ENCODE data around the gene CNIH1.
"Not testable (repeated sequence)": the region's sequence is repeated elsewhere in the genome, so short reads cannot be mapped to it uniquely, and the experiment has no call there.

CNIH1 gene

DNA sequence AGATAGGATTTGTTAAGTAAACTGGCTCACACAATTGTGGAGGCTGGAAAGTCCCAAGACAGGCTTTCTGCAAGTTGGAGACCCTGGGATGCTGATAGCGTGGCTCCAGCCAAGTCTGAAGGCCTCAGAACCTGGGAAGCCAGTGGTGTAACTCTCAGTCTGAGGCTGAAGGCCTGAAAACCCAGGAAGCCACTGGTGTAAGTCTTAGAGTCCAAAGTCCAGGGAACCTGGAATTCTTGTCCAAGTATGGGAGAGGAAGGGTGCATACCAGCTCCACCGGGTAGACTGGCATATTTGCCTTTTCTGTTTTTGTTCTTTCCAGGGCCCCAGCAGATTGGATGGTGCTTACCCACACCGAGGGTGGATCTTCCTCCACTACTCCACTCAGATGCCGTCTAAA is 29.5 kb upstream of the CNIH1 start:
- in situ Hi-C loops (cut with MboI; ENCODE audit: low sequenced_read_pairs) = no loop called here

DNA sequence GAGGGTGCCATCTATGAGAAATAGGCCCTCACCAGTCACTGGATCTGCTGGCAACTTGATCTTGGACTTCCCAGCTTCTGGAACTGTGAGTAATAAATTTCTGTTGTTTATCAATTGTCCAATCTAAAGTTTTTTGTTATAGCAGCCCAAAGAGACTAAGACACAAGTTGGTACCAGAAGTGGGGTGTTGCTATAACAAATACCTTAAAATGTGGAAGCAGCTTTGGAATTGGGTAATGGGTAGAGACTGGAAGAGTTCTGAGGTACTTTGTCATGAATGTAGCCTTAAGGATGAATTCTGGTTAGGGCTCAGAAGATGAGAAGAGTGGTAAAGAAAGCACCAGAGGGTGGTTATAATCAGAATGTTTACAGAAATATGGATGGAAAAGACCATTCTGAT is 26.1 kb upstream of the CNIH1 start:
- in situ Hi-C loops (cut with MboI; ENCODE audit: low sequenced_read_pairs) = no loop called here

DNA sequence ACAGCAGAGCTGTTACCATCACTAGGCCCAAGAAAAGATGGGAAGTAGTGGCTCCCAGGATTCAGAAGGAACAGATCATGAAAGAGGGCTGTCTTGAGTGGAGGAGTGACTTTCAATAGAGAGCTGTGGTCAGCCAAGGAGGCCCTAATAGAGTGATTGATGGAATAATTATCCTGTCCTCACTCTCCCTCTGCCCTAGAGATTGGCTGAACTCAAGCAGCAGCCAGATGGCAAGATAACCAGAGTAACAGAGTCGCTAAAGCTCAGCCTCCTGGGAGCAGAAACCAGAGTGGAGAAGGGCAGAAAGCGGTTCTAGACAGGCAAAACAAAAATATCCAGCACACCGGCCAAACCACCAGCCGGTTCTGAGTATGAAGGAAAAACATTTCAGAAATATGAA is 24.5 kb upstream of the CNIH1 start:
- in situ Hi-C loops (cut with MboI; ENCODE audit: low sequenced_read_pairs) = no loop called here

DNA sequence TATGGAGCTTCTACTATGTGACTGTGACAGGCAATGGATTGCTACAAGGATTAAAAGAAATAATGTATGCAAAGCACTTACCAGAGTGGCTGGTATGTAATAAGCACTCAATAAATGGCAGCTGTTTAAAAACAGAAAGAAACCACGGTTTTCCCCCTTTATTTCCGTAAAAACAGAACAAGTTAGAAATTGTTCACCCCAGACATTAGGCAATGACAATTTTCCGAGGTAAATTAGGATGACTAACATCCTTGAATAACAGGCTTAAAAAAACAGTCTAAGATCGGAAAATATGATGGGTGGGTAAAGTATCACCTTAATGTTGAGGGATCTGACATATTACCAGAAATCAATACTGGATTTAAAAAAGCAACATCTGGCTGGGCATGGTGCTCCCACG is 20.9 kb upstream of the CNIH1 start:
- in situ Hi-C loops (cut with MboI; ENCODE audit: low sequenced_read_pairs) = no loop called here

DNA sequence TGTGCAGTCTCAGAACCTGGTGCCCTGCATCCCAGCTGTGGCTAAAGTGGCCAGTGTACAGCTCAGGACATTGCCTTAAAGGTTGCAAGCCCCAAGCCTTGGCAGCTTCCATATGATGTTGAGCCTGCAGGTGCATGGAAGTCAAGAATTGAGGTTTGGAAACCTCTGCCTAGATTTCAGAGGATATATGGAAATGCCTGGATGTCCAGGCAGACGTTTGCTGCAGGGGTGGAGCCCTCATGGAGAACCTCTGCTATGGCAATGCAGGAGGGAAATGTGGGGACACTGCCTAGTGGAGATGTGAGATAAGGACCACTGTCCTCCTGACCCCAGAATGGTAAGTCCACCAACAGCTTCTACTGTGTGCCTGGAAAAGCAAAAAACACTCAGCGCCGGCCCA is 17.9 kb upstream of the CNIH1 start:
- in situ Hi-C loops (cut with MboI; ENCODE audit: low sequenced_read_pairs) = no loop called here

DNA sequence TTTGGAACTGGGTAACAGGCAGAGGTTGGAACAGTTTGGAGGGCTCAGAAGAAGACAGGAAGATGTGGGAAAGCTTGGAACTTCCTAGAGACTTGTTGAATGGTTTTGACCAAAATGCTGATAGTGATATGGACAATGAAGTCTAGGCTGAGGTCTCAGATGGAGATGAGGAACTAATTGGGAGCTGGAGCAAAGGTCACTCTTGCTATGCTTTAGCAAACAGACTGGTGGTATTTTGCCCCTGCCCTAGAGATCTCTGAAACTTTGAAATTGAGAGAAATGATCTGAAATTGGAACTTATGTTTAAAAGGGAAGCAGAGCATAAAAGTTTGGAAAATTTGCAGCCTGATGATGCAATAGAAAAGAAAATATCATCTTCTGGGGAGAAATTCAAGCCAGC is 17.4 kb upstream of the CNIH1 start:
- in situ Hi-C loops (cut with MboI; ENCODE audit: low sequenced_read_pairs) = not testable (repeated sequence)

DNA sequence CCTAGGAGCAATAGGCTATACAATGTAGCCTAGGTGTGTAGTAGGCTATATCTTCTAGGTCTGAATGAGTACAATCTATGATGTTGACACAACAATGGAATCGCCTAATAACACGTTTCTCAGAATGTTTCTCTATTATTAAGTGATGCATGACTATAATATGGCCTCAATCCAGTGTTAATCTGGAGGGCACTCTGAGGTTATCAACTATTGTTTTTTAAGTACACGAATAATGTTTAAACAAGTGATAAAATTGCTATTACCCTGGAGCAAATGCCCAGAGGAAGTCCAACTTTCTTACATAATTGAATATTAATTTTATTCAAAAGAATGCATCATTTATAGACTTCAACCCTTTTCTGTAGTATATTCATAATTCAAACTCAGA is 16.4 kb upstream of the CNIH1 start:
- in situ Hi-C loops (cut with MboI; ENCODE audit: low sequenced_read_pairs) = no loop called here

DNA sequence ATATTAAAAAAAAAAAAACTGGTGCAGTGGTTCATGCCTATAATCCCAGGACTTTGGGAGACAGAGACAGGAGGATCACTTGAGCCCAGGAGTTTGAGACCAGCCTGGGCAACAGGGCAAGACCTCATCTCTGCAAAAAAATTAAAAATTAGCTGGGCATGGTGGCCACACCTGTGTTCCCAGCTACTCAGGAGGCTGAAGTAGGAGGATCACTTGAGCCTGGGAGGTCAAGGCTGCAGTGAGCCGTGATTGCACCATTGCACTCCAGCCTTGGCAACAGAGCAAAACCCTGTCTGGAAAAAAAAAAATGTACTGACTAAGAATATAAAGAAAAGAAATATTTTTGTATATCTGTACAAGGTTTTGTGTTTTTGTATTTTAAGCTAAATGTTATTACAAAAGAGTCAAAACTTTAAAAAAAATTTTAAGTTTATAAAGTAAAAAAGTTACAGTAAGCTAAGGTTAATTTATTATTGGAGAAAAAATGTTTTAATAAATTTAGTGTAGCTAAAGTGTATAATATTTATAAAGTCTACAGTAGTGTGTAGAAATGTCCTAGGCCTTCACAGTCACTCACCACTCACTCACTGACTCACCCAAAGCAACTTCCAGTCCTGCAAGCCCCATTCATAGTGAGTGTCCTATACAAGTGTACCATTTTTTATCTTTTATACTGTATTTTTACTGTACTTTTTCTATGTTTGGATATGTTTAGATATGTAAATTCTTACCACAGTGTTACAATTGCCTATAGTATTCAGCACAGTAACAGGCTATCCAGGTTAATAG is 15.8 kb upstream of the CNIH1 start:
- in situ Hi-C loops (cut with MboI; ENCODE audit: low sequenced_read_pairs) = not testable (repeated sequence)

DNA sequence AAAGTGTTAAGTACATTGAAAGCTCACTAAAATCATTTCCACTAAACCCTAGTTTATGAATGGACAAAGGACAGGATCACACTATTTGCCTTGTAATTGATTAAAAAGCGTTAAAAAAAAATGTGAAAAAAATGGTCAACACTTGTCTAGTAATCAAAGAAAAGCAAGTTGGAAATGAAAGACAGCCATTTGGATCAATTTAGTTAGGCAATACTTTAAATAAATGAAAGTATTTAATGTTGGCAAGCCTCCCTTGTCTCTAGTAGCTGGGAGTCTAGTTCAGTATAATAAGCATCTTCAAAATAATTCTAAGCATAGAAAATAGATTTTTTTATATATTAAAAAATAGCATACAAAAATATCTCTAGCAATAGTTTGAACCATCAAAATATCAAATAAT is 14.2 kb upstream of the CNIH1 start:
- in situ Hi-C loops (cut with MboI; ENCODE audit: low sequenced_read_pairs) = no loop called here

DNA sequence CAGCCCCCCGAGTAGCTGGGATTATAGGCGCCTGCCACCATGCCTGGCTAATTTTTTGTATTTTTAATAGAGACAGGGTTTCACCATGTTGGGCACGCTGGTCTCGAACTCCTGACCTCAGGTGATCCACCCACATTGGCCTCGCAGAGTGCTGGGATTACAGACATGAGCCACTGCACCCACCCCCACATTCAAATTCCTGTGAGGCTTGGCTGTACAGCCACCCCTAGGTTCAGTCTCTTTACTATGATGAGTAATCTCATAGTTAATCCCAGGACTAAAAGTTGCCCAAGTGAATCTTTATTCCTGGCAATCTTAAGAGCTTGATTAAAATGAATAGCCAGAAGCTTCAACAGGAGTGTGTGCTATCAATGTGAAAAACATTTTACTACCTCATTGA is 12.8 kb upstream of the CNIH1 start:
- in situ Hi-C loops (cut with MboI; ENCODE audit: low sequenced_read_pairs) = not testable (repeated sequence)

DNA sequence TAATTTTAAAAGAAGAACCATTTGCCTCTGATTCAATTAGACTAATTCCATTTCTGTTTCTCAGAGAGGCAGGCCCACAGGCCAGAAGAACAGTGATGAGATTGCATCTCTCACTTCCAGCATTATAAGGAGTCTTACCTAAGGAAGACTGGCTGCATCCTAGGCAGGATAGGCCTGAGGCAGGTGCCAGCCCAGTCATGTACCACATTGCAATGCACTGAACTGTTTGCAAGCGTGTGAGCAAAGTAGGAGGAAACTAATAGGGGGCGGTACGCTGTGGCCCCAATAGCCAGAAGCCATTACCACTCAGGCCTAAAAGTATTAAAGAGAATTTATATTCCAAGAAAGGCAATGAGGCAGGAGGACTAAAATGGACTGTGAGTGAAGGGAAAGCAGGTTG is 12.1 kb upstream of the CNIH1 start:
- in situ Hi-C loops (cut with MboI; ENCODE audit: low sequenced_read_pairs) = no loop called here

DNA sequence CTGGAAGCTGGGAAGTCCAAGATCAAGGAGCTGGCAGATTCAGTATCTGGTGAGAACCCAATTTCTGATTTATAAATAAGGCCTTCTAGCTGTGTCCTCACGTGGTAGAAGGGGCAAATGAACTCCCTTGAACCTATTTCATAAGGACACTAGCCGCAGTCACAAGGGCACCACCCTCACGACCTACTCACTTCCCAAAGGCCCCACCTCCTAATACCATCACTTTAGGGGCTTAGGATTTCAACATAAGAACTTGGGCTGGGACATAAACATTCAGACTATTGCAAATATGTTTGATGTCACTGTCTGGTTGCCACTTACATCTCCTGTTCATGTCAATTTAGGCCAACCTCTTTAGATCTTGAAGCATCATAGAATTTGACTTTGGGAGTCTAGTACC is 10.8 kb upstream of the CNIH1 start:
- in situ Hi-C loops (cut with MboI; ENCODE audit: low sequenced_read_pairs) = no loop called here

DNA sequence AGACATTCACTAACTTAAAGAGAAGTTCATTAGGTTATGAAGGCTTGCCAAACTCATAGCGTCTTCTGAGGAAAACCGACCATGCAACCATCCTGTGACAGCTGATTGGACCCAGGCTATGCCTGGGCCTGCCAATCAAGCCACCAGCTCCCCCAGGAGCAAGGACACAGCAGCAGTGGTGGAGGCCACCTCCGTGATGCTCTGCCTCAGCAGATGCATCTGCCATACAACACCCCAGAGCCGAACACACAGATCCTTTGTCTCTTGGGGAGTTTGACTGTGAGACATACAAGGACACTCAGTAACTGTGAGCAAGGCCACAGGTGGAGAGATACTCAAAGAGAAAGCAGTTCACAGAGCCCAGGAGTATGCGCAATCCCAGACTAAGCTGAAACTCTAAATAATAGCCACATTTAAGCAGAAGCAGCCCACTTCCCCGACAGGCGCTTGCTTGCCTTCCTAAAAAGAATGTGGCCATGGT is 10.0 kb upstream of the CNIH1 start:
- in situ Hi-C loops (cut with MboI; ENCODE audit: low sequenced_read_pairs) = no loop called here

DNA sequence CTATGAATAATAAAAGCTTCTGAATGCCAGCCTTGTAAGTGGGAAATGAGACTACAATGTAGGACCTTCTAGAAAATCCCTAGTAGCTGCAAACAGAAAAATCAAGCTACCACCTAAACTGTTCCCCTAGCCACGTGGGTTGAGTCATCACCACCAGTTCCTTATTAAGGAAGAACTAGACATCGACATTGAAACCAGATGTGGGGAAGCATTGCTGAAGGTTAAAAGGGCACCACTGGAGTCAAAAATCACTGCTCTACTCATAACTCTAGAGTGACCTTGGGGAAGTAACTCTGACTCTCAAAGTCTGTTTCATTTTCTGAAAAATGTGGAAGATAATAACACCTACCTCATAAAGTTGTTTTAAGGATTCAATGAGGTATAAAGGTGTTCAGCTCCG is 9.4 kb upstream of the CNIH1 start:
- in situ Hi-C loops (cut with MboI; ENCODE audit: low sequenced_read_pairs) = no loop called here

DNA sequence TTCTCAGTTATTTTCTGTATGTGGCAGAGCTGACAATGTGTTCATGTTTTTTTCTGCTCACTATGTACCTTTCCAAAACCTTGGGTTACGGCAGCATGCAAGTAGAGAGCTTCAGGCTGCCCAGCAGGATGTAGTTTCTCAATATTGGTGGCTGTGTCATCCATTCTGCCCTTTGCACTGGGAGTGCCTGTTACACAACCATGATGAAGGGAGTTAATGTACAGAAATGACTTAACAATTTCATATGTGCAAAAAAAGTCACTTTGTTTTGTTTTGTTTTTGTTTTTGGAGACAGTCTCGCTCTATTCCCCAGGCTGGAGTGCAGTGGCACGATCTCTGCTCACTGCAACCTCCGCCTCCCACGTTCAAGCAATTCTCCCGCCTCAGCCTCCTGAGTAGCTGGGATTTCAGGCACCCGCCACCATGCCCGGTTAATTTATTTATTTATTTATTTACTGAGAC is 6.1 kb upstream of the CNIH1 start:
- in situ Hi-C loops (cut with MboI; ENCODE audit: low sequenced_read_pairs) = no loop called here

DNA sequence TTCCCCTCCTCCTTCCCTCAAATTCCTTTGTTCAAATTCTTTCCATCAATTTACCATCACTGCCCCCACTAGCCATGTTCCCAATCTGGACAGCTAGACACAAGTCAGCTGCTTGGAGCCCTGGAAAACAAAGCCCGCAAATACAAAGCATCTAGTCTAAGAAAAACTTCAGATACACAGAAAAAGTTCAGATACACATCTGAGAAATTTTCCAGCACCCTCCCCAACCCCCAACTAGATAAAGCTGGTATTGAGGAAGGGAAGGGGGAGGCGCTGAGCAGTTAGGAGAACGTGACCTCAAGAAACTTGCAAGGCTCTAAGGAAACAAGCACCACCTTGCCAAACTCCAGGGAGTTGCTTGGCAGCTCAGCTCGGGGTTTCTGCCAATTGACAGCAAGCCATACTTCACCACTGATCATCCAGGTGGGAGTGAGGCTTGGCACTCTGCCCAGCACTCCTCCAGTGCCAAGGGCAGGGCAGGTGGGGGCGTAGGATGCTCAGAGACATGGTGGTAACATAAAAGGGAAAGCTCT is 5.1 kb upstream of the CNIH1 start:
- in situ Hi-C loops (cut with MboI; ENCODE audit: low sequenced_read_pairs) = no loop called here

DNA sequence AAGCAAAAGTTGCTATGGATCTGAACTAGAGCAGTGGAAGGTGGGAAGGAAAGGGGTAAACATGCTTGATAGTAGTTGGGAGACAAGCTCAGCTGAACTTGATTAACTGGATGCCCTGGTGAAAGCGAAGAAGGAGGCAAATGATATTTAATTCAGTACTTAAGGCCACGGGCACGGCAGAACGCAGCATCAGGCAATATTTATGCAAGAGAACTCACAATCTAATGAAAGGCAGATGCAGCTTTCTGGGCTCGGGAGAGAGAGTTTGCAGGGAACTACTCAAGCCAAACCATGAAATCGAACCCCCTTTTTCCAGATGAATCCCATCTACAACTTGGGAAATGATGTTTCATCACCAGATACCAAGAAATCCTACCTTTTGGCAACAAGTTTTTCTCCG is 3.5 kb upstream of the CNIH1 start:
- in situ Hi-C loops (cut with MboI; ENCODE audit: low sequenced_read_pairs) = no loop called here

DNA sequence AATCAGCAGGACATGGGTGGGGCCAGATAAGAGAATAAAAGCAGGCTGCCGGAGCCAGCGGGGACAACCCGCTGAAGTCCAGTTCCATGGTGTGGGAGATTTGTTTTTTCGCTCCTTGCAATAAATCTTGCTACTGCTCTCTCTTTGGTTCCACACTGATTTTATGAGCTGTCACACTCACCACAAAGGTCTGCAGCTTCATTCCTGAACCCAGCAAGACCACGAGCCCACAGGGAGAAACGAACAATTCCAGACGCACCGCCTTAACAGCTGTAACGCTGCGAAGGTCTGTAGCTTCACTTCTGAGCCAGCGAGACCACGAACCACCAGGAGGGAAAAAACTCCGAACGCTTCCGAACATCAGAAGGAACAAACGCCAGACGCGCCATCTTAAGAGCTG is 2.8 kb upstream of the CNIH1 start:
- in situ Hi-C loops (cut with MboI; ENCODE audit: low sequenced_read_pairs) = no loop called here

DNA sequence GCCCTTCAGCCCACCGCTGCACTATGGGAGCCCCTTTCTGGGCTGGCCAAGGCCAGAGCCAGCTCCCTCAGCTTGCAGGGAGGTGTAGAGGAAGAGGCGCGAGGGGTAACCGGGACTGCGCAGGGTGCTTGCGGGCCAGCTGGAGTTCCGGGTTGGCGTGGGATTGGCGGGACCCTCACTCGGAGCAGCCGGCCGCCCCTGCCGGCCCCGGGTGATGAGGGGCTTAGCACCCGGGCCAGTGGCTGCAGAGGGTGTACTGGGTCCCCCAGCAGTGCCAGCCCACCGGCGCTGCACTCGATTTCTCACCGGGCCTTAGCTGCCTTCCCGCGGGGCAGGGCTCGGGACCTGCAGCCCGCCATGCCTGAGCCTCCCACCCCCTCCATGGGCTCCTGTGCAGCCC is 1.8 kb upstream of the CNIH1 start:
- in situ Hi-C loops (cut with MboI; ENCODE audit: low sequenced_read_pairs) = not testable (repeated sequence)

DNA sequence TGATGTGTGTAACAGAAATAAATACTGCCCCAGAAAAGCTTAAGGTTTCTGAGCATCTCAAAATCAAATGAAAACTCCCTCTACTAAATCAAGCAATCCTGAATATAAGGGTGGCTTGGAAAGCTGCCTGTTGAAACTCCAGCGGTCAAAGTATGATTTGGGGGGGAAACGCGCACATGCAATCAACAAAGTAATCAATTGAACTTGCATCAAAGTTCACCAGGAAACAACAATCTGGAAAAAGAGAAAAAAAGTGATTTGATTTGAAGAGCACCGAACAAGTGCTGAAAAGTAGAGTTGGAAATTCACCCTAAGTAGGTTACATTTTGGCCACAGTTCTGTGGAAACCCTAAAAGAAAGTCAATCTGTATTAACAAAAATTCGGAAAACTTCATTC is 700 bp downstream of the CNIH1 start:
- in situ Hi-C loops (cut with MboI; ENCODE audit: low sequenced_read_pairs) = no loop called here

DNA sequence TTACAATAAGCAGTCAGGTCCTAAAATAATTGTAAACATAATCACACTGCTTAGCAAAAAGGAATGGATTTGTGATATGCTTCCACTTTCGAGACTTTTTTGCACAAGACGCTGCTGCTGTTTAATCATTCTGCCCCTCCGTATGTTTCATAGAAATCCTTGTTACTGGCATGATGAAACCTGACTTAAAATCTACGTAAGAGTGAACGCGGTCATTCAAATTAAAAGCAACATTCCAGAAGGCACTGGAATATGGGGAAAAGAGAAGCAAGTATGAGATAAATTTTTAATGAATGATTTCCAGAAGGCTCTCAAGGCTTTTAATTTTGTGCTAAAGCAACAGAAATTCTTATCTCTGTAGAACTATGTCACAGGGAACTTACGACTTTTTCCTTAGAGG is 1.1 kb downstream of the CNIH1 start:
- in situ Hi-C loops (cut with MboI; ENCODE audit: low sequenced_read_pairs) = no loop called here

DNA sequence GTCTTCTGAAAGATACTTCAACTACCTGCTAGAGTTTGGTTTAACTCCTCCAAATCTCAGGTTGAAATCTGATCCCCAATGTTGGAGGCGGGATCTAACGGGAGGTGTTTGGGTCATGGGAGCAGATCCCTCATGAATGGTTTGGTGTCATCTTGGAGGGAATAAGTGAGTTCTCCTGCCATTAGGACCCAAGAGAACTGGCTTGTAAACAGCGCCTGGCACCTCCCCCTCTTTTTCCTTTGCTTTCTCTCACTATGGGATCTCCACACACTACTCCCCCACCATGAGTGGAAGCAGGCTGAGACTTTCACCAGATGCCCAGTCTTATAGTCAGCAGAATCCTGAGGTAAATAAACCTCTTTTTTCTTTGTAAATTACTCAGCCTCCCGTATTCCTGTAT is 2.5 kb downstream of the CNIH1 start:
- in situ Hi-C loops (cut with MboI; ENCODE audit: low sequenced_read_pairs) = no loop called here

DNA sequence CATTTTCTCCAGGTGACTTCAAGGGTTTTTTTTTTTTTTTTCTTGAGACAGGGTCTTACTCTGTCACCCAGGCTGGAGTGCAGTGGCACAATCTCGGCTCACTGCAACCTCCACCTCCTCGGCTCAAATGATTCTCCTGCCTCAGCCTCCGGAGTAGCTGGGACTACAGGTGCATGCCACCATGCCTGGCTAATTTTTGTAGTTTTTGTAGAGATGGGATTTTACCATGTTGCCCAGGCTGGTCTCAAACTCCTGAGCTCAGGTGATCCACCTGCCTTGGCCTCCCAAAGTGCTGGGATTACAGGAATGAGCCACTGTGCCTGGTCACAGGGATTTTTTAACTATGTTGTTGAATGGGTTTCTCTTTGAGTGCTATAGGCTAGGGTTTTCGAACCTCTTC is 3.2 kb downstream of the CNIH1 start:
- in situ Hi-C loops (cut with MboI; ENCODE audit: low sequenced_read_pairs) = not testable (repeated sequence)

Data from HL-60/S4 treated with retinoic acid at 250 ng/mL for 4 days and 3 days (cell line).